Fibroblast of pulmonary artery (primary cell): ENCODE measurements around the gene COMMD1.

Experiments
- DNase-seq: peaks from one replicate; pipeline ENCODE4 v3.0.0-alpha.2; 2010; ENCODE audit warnings: low read depth
- H3K4me3 ChIP-seq: replicated peaks from 2 replicates; pipeline ENCODE4 v1.5.1; 2011; ENCODE audit warnings: low read depth, mild to moderate bottlenecking, control low read depth, low read length, moderate library complexity
- TF ChIP-seq, protein P1 (sequence below): IDR thresholded peaks from 2 replicates; pipeline ENCODE4 v1.5.1; 2011; ENCODE audit warnings: mild to moderate bottlenecking, control low read depth, low read length, inconsistent platforms; ENCODE audit errors: missing control alignments

The COMMD1 gene

DNA sequence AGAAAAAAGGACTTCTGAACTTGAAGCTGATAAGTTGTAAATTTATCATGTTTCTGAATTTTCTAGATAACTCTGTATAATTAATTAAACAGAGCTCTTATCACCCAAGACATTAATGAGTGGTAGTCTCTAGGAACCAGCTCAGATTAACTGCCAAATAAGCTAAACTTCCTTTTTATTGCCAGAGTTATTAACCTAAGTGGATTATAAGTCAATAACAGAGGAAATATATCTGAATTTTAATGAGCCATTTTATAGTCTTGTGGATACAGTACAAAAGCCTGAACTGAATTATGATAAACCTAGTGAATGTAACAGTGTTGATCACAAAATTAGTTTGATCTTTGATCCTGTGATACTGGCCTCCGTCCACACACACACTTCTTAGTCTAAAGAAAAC lies 111.5 kb downstream of the COMMD1 start:
- DNase-seq, result no peak
- TF ChIP-seq, protein P1, sequence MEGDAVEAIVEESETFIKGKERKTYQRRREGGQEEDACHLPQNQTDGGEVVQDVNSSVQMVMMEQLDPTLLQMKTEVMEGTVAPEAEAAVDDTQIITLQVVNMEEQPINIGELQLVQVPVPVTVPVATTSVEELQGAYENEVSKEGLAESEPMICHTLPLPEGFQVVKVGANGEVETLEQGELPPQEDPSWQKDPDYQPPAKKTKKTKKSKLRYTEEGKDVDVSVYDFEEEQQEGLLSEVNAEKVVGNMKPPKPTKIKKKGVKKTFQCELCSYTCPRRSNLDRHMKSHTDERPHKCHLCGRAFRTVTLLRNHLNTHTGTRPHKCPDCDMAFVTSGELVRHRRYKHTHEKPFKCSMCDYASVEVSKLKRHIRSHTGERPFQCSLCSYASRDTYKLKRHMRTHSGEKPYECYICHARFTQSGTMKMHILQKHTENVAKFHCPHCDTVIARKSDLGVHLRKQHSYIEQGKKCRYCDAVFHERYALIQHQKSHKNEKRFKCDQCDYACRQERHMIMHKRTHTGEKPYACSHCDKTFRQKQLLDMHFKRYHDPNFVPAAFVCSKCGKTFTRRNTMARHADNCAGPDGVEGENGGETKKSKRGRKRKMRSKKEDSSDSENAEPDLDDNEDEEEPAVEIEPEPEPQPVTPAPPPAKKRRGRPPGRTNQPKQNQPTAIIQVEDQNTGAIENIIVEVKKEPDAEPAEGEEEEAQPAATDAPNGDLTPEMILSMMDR, result no peak
- H3K4me3 ChIP-seq, result no peak overlapping the region

- TF ChIP-seq, protein P1, result no peak
- H3K4me3 ChIP-seq, result no peak overlapping the region
- no peak for DNase-seq
These were observed 124.4 kb downstream of the COMMD1 start for GRCh38 chr2:62029910-62030309.

- DNase-seq, result no peak
- TF ChIP-seq, protein P1, result no peak
- H3K4me3 ChIP-seq, result no peak overlapping the region
These were observed 125.4 kb downstream of the COMMD1 start for GRCh38 chr2:62030902-62031301.

DNA sequence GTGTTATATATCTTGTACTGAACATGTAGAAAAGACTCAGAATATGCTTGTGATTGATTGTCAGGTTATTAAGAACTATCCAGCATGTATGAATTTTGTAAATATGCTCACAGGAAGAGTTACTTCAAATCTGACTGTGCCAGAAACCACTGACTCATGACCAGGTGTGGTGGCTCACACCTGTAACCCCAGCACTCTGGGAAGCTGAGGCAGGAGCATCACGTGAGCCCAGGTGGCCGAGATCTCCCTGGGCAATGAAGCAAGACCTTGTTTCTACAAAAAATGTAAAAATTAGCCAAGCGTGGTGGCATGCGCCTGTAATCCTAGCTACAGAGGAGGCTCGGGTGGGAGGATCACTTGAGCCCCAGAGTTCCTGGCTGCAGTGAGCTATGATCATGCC lies 126.6 kb downstream of the COMMD1 start:
- no peak for DNase-seq
- no peak overlapping the region for H3K4me3 ChIP-seq
- TF ChIP-seq, protein P1, result no peak

GRCh38 chr2:62034715-62035114 lies 129.2 kb downstream of the COMMD1 start:
- TF ChIP-seq, protein P1, result no peak
- no peak overlapping the region for H3K4me3 ChIP-seq
- DNase-seq, result no peak

- DNase-seq, result no peak
- TF ChIP-seq, protein P1, result no peak
- H3K4me3 ChIP-seq, result no peak overlapping the region
These were observed 130.8 kb downstream of the COMMD1 start for GRCh38 chr2:62036229-62036628.

DNA sequence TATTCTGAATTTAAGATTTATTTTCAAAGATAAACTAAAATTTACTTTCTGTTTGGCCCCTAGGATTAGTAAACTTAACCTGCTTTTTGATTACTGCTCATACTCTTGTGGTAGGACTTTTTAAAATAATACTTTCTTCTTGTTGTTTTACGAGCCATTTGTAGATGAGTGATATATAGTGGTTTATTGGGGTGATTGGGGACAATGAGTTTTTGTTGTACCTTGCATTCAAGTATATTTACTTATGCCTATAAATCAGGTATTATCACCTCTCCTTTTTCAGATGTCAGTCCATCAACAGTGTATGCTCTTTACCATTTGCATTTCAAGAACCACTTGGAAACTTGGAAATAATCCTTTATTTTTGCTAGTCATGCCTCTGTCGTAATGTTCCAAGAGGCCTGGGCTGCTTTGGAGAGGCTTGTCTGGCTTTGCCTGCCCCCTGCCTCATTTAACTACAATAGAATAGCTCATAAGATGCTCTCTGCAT lies 131.3 kb downstream of the COMMD1 start:
- H3K4me3 ChIP-seq, result no peak overlapping the region
- no peak for DNase-seq
- TF ChIP-seq, protein P1, result no peak
